ENCODE data around the gene RAB6A.
"Not testable (repeated sequence)": the region's sequence is repeated elsewhere in the genome, so short reads cannot be mapped to it uniquely, and the experiment has no call there.

RAB6A gene

GRCh38 chr11:73784080-73784634 lies 23.3 kb upstream of the RAB6A start:
- TF ChIP-seq ZFX (IDR thresholded peaks at IDR 0.05; ENCODE audit: borderline replicate concordance) (no peak), CTCF (IDR thresholded peaks at IDR 0.05) (no peak)
- peak overlapping the region; percentile 36 for H3K27ac ChIP-seq

- TF ChIP-seq ZFX (IDR thresholded peaks at IDR 0.05; ENCODE audit: borderline replicate concordance): no peak
- TF ChIP-seq CTCF (IDR thresholded peaks at IDR 0.05): no peak
- peak overlapping the region; percentile 36 for H3K27ac ChIP-seq
Observed at GRCh38 chr11:73783483-73784020, 22.7 kb upstream of the RAB6A start.

- no peak overlapping the region for H3K27ac ChIP-seq
- no peak for TF ChIP-seq CTCF (IDR thresholded peaks at IDR 0.05)
- no peak for TF ChIP-seq ZFX (IDR thresholded peaks at IDR 0.05; ENCODE audit: borderline replicate concordance)
Observed at GRCh38 chr11:73781303-73781702, 20.4 kb upstream of the RAB6A start.

GRCh38 chr11:73779084-73779902 lies 18.4 kb upstream of the RAB6A start:
- TF ChIP-seq ZFX (IDR thresholded peaks at IDR 0.05; ENCODE audit: borderline replicate concordance): no peak
- no peak for TF ChIP-seq CTCF (IDR thresholded peaks at IDR 0.05)
- peak overlapping the region; percentile 98 for H3K27ac ChIP-seq

GRCh38 chr11:73770811-73771210 lies 9.9 kb upstream of the RAB6A start:
- not testable (repeated sequence) for H3K27ac ChIP-seq

GRCh38 chr11:73766763-73767162 lies 5.9 kb upstream of the RAB6A start:
- H3K27ac ChIP-seq: no peak overlapping the region
- TF ChIP-seq ZFX (IDR thresholded peaks at IDR 0.05; ENCODE audit: borderline replicate concordance) (no peak), CTCF (IDR thresholded peaks at IDR 0.05) (no peak)

- H3K27ac ChIP-seq: no peak overlapping the region
- no peak for TF ChIP-seq ZFX (IDR thresholded peaks at IDR 0.05; ENCODE audit: borderline replicate concordance)
- TF ChIP-seq CTCF (IDR thresholded peaks at IDR 0.05): no peak
Observed at GRCh38 chr11:73762732-73763131, 1.9 kb upstream of the RAB6A start.
